HCT116 (cell line): ENCODE results near the gene ZNF143. TPM values are rescaled to one million over a fixed set of nuclear protein-coding genes. Genes with fewer than 3 reads are reported as not detected.
A peak's percentile ranks its signal among the peaks of the same experiment; 100 is the strongest.
"Not testable (repeated sequence)": the region's sequence is repeated elsewhere in the genome, so short reads cannot be mapped to it uniquely, and the experiment has no call there.

Source experiments
- ATAC-seq: fragments of 200-7000 bp; cut with Tn5 transposase; 2 replicates; pipeline ENCODE4 v1.9.1; 2020; ENCODE audit warnings: mild to moderate bottlenecking, moderate library complexity
- BruUV-seq: library from RNA; stranded (reverse); fragments of 400-500 nt; replicated peaks from 2 replicates; lab custom pipeline; 2021; lab: Mats Ljungman, UMichigan
- CTCF ChIA-PET: fragments of 300-600 bp; sonication (Branson Sonifier 250); formaldehyde crosslinking; loops from one replicate; lab custom pipeline; 2021; ENCODE audit warnings: antibody characterized with exemption; lab: Charles Lee
- POLR2A ChIA-PET: fragments of 300-600, 350-600 bp; sonication (Branson Sonifier 250); formaldehyde crosslinking; loops from one replicate; lab custom pipeline; 2021; ENCODE audit warnings: antibody characterized with exemption; lab: Charles Lee
- RAD21 ChIA-PET, 2 experiments: fragments of 300-600 bp; sonication (Branson Sonifier 250); formaldehyde crosslinking; loops; one replicate each; lab custom pipeline; 2023; ENCODE audit warnings: low total read pairs in 2 of 2; ENCODE audit not compliant: uncharacterized antibody in 2 of 2, unreplicated experiment in 2 of 2, low non-redundant PET in 1 of 2; lab: Charles Lee
- DNase-seq: peaks from one replicate; pipeline ENCODE4 v3.0.0-alpha.2; 2010; ENCODE audit warnings: low read depth, low spot score
- H2AFZ ChIP-seq: fragments of 200-600 bp; shearing (Covaris generic), sonication (generic); 2 replicates; pipeline ENCODE4 v1.6.1; 2017; ENCODE audit warnings: low read depth, mixed run types, mixed read lengths, antibody characterized with exemption, low read length; ENCODE audit not compliant: poor library complexity, severe bottlenecking
- H3K27ac ChIP-seq: 2 replicates; pipeline ENCODE4 v1.5.1; 2012; ENCODE audit warnings: low read depth, low read length
- H3K27me3 ChIP-seq: fragments of 200-600 bp; sonication (generic); 2 replicates; pipeline ENCODE4 v1.6.1; 2016; ENCODE audit warnings: mixed run types, low read length, mixed read lengths; ENCODE audit not compliant: insufficient read depth
- H3K36me3 ChIP-seq, 2 experiments: fragments of 200-500 bp in 1 of 2; fragments of 200-600 bp in 1 of 2; sonication (Bioruptor generic) in 1 of 2; sonication (generic) in 1 of 2; 2 replicates each; pipeline versions ENCODE4 v1.5.1 to v1.6.1; 2014 to 2016; ENCODE audit warnings: low read length in 2 of 2, inconsistent platforms in 1 of 2, mixed read lengths in 1 of 2, mixed run types in 1 of 2; ENCODE audit not compliant: insufficient read depth in 2 of 2, control insufficient read depth in 1 of 2
- H3K4me1 ChIP-seq, 2 experiments: fragments of 200-600 bp in 1 of 2; sonication (generic) in 1 of 2; 2 replicates each; pipeline versions ENCODE4 v1.5.1 to v1.6.1; 2012 to 2017; ENCODE audit warnings: low read length in 2 of 2, inconsistent platforms in 1 of 2, mild to moderate bottlenecking in 1 of 2, mixed read lengths in 1 of 2, mixed run types in 1 of 2, moderate library complexity in 1 of 2; ENCODE audit not compliant: insufficient read depth in 2 of 2, control insufficient read depth in 1 of 2
- H3K4me2 ChIP-seq: fragments of 200-600 bp; sonication (generic); 2 replicates; pipeline ENCODE4 v1.6.1; 2017; ENCODE audit warnings: mixed run types, low read length, mixed read lengths
- H3K4me3 ChIP-seq, 2 experiments: fragments of 200-600 bp in 1 of 2; sonication (generic) in 1 of 2; replicated peaks in 1 of 2; 2 replicates each; pipeline ENCODE4 v1.5.1; 2011 to 2016; ENCODE audit warnings: low read length in 2 of 2, control low read depth in 1 of 2, low read depth in 1 of 2, mild to moderate bottlenecking in 1 of 2, mixed read lengths in 1 of 2, mixed run types in 1 of 2
- H3K79me2 ChIP-seq: fragments of 200-600 bp; sonication (generic); 2 replicates; pipeline ENCODE4 v1.6.1; 2017; ENCODE audit warnings: mild to moderate bottlenecking, mixed run types, low read length, moderate library complexity, mixed read lengths; ENCODE audit not compliant: insufficient read depth
- H3K9ac ChIP-seq: fragments of 200-600 bp; sonication (generic); 2 replicates; pipeline ENCODE4 v1.6.1; 2016; ENCODE audit warnings: low read length, mixed read lengths
- H3K9me2 ChIP-seq: fragments of 200-600 bp; sonication (generic), shearing (Covaris generic); 2 replicates; pipeline ENCODE4 v1.6.1; 2017; ENCODE audit warnings: mixed run types, mild to moderate bottlenecking, moderate library complexity; ENCODE audit not compliant: insufficient read depth
- H3K9me3 ChIP-seq, 2 experiments: fragments of 200-500 bp in 1 of 2; fragments of 200-600 bp in 1 of 2; sonication (Bioruptor generic) in 1 of 2; sonication (generic) in 1 of 2; 2 replicates each; pipeline ENCODE4 v1.6.1; 2014 to 2017; ENCODE audit warnings: low read length in 2 of 2, mixed read lengths in 2 of 2, inconsistent platforms in 1 of 2, low read depth in 1 of 2, mild to moderate bottlenecking in 1 of 2, mixed run types in 1 of 2, moderate library complexity in 1 of 2; ENCODE audit not compliant: control insufficient read depth in 1 of 2, insufficient read depth in 1 of 2
- H4K20me1 ChIP-seq: fragments of 200-600 bp; sonication (generic), shearing (Covaris generic); 2 replicates; pipeline ENCODE4 v1.6.1; 2017; ENCODE audit warnings: mixed run types, mild to moderate bottlenecking, moderate library complexity; ENCODE audit not compliant: insufficient read depth
- CBX3 ChIP-seq: IDR thresholded peaks from 2 replicates; pipeline ENCODE4 v1.6.1; 2012; ENCODE audit warnings: low read depth
- FOSL1 ChIP-seq: IDR thresholded peaks from 2 replicates; pipeline ENCODE4 v1.6.1; 2012; ENCODE audit warnings: low read depth
- JUND ChIP-seq: IDR thresholded peaks from 2 replicates; pipeline ENCODE4 v1.6.1; 2012
- POLR2AphosphoS5 ChIP-seq: IDR thresholded peaks from 2 replicates; pipeline ENCODE4 v1.6.1; 2011; ENCODE audit warnings: mild to moderate bottlenecking, low read depth, low read length, moderate library complexity
- RAD21 ChIP-seq: IDR thresholded peaks from 2 replicates; pipeline ENCODE4 v1.6.1; 2012; ENCODE audit warnings: low read depth, mild to moderate bottlenecking
- YY1 ChIP-seq: IDR thresholded peaks from 2 replicates; pipeline ENCODE4 v1.6.1; 2011; ENCODE audit warnings: low read length, low read depth, moderate library complexity, mild to moderate bottlenecking; ENCODE audit not compliant: insufficient replicate concordance; ENCODE audit errors: extremely low read depth
- intact Hi-C: fragments of 100-400 bp; cut with micrococcal nuclease; formaldehyde crosslinking; loops from 2 replicates; pipeline ENCODE4 v1.10.0; 2022
- total RNA-seq: library from RNA; stranded (reverse); gene quantifications from one replicate; pipeline ENCODE4 v1.2.1, GENCODE V29; 2021; ENCODE audit not compliant: unreplicated experiment
- TF ChIP-seq, protein P1 (sequence below): IDR thresholded peaks from 2 replicates; pipeline ENCODE4 v1.6.1; 2011; ENCODE audit warnings: mild to moderate bottlenecking, low read length, moderate library complexity; ENCODE audit not compliant: insufficient replicate concordance; ENCODE audit errors: extremely low read depth

ZNF143 gene
- total RNA-seq, 1 experiment from 2014 or later = 27.5 TPM

DNA sequence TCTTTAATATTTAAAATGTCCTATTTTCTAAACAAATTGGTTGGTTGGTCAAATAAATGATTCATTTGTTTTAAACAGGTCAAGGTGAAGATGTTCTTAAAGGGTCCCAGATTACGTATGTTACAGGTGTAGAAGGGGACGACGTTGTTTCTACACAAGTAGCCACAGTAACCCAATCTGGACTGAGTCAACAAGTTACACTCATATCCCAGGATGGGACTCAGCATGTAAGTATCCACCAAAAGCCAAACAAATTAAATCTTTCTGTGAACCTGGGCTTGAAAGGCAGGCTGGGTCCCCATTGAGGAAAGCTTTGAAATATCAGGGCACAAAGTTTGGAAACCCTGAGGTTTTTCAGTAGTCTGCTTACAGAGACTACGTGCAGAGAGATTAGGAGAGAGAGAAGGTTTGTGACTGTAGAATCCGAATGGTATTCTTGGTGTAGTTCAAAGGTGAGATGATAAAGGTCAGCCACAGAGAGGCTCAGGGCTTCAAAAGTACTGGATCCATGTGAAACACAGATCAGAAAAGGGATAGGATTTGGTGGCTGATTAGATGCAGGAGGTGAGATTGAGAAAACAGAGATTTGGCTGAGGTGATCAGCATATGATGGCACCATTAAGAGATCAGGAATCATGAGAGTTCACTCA lies 51.7 kb downstream of the ZNF143 start:
- Histone ChIP-seq H4K20me1 (no peaks in the 10 kb centered on the region), H3K4me2 (no peak overlapping the region), H3K36me3 (peaks cover 9 to 25% of the 10 kb centered on the region in 2 experiments; a peak in 3 of 4 replicates), H3K9me3 (no peaks in the 10 kb centered on the region), H3K27ac (no peak overlapping the region), H3K9ac (no peak overlapping the region), H3K9me2 (no peaks in the 10 kb centered on the region), H3K4me1 (peaks cover 0 to 10% of the 10 kb centered on the region in 2 experiments; a peak in 2 of 4 replicates), H3K4me3 (no peak overlapping the region), H2AFZ (no peak overlapping the region), H3K79me2 (no peaks in the 10 kb centered on the region), H3K27me3 (no peaks in the 10 kb centered on the region)
- intact Hi-C loops = no loop called here
- RAD21 ChIA-PET = no interaction called here
- BruUV-seq = no TSS peak
- TF ChIP-seq YY1 (no peak), POLR2AphosphoS5 (no peak), CBX3 (no peak), RAD21 (no peak), FOSL1 (no peak), JUND (no peak)
- TF ChIP-seq, protein P1, sequence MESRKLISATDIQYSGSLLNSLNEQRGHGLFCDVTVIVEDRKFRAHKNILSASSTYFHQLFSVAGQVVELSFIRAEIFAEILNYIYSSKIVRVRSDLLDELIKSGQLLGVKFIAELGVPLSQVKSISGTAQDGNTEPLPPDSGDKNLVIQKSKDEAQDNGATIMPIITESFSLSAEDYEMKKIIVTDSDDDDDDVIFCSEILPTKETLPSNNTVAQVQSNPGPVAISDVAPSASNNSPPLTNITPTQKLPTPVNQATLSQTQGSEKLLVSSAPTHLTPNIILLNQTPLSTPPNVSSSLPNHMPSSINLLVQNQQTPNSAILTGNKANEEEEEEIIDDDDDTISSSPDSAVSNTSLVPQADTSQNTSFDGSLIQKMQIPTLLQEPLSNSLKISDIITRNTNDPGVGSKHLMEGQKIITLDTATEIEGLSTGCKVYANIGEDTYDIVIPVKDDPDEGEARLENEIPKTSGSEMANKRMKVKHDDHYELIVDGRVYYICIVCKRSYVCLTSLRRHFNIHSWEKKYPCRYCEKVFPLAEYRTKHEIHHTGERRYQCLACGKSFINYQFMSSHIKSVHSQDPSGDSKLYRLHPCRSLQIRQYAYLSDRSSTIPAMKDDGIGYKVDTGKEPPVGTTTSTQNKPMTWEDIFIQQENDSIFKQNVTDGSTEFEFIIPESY = no peak
- no peak for DNase-seq
- POLR2A ChIA-PET = no interaction called here
- CTCF ChIA-PET = no interaction called here
- no peak for ATAC-seq

DNA sequence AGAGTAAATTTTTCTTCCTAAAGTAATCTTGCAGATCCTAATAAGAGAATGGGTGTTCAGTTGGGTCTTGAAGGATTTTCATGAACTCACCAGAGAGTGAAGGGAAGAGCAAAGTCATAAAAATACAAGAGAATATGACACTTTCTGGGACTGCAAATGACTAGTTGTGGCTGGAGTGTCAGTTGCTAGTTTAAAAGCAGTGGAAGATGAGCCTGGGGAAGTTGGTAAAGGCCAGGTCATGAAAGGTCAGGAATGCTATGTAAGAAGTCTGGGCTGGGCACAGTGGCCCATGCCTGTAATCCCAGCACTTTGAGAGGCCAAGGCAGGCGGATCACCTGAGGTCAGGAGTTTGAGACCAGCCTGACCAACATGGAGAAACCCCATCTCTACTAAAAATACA lies 53.8 kb downstream of the ZNF143 start:
- CTCF ChIA-PET = interaction anchor here (1.7 kb wide), 1 partner anchor 20 kb away, joined by 4 read pairs; no protein-coding TSS in a partner anchor
- H3K9me3 ChIP-seq, DNase-seq, H4K20me1 ChIP-seq, BruUV-seq, H2AFZ ChIP-seq, POLR2A ChIA-PET, intact Hi-C loops, RAD21 ChIA-PET, H3K9ac ChIP-seq, H3K9me2 ChIP-seq, H3K79me2 ChIP-seq, H3K27me3 ChIP-seq, H3K4me3 ChIP-seq, H3K27ac ChIP-seq: not testable (repeated sequence)
- ATAC-seq = 0 out of 2 replicates have a peak, but pooled peaks have one; percentile 44
- Histone ChIP-seq H3K4me2 (peak overlapping the region; percentile 20; the same call in 1 of the 2 replicates), H3K36me3 (peaks cover 9 to 21% of the 10 kb centered on the region in 2 experiments; a peak in 3 of 4 replicates), H3K4me1 (peaks cover 0 to 10% of the 10 kb centered on the region in 2 experiments; a peak in 2 of 4 replicates)
